Body of pancreas (tissue), 4 donors: Measurements from ENCODE around the gene GIT1. TPM values are rescaled to one million over a fixed set of nuclear protein-coding genes. Genes with fewer than 3 reads are reported as not detected.

ENCODE experiments used
- ATAC-seq: fragments of 150-250 bp; one replicate; pipeline ENCODE4 v1.9.1; 2016
- DNase-seq, 4 donors: peaks; one replicate each; pipeline ENCODE4 v3.0.0-alpha.2; 2019
- H3K27ac ChIP-seq, 4 donors: fragments of 200-600 bp; sonication (generic); 1 replicate in 3 of 4; 2 replicates in 1 of 4; pipeline versions ENCODE4 v1.5.1 to v1.6.1; 2016 to 2019; ENCODE audit warnings: mild to moderate bottlenecking in 1 of 4, mixed read lengths in 1 of 4, moderate library complexity in 1 of 4
- H3K27me3 ChIP-seq, 2 donors: fragments of 200-600 bp; sonication (generic); one replicate each; pipeline ENCODE4 v1.6.0; 2016; ENCODE audit warnings: mild to moderate bottlenecking in 1 of 2
- H3K36me3 ChIP-seq, 2 donors: fragments of 200-600 bp; sonication (generic); replicated peaks in 1 of 2; 2 replicates each; pipeline ENCODE4 v1.5.1; 2016; ENCODE audit warnings: low read depth in 2 of 2; ENCODE audit not compliant: insufficient read depth in 1 of 2
- H3K4me1 ChIP-seq: fragments of 200-600 bp; sonication (generic); one replicate; pipeline ENCODE4 v1.6.0; 2016
- H3K4me3 ChIP-seq, 2 donors: fragments of 200-600 bp; sonication (generic); 1 replicate in 1 of 2; 2 replicates in 1 of 2; pipeline ENCODE4 v1.5.1; 2016 to 2019
- H3K9me3 ChIP-seq, 3 donors: fragments of 200-600 bp; sonication (generic); 1 replicate in 2 of 3; 2 replicates in 1 of 3; pipeline ENCODE4 v1.5.1; 2016
- CTCF ChIP-seq, 7 experiments: fragments of 450-650 bp in 4 of 7; fragments of 200-600 bp in 3 of 7; sonication (generic) in 3 of 7; IDR thresholded peaks; one replicate each; pipeline ENCODE4 v1.5.1; 2016 to 2019; ENCODE audit warnings: antibody characterized with exemption in 7 of 7
- POLR2A ChIP-seq, 3 donors: fragments of 450-650 bp; IDR thresholded peaks; one replicate each; pipeline ENCODE4 v1.6.1; 2016; ENCODE audit warnings: antibody characterized with exemption in 3 of 3, mild to moderate bottlenecking in 2 of 3
- WGBS, 2 donors: methylation state at CpG; one replicate each; pipeline ENCODE4 v1.1.5; 2017; 5-methylcytosine and 5-hydroxymethylcytosine counted together
- intact Hi-C: fragments of 100-400 bp; cut with DNase I; formaldehyde crosslinking; loops from one replicate; pipeline ENCODE4 v1.15.1; 2023
- total RNA-seq, 2 donors: library from RNA; depleted of rRNA; stranded (reverse); fragments of >200 nt; gene quantifications; one replicate each; pipeline ENCODE4 v1.1.0, GENCODE V29; 2016

Gene GIT1
- total RNA-seq, 2 donors from 2014 or later: 26.7 to 34.3 TPM

GRCh38 chr17:29591146-29591736 lies 1.8 kb upstream of the GIT1 start:
- peak overlapping the region in 3 of 4 donors; percentile 15 to 71 (median 70) for H3K27ac ChIP-seq
- no peaks in the 10 kb centered on the region for H3K9me3 ChIP-seq
- no peak for TF ChIP-seq CTCF (IDR thresholded peaks at IDR 0.05)
- no peak for TF ChIP-seq POLR2A (IDR thresholded peaks at IDR 0.05)
- 20 to 26% methylated on average over 4 to 31 of the region's 31 CpGs for WGBS, 2 donors
- ATAC-seq: no peak
- no peaks in the 10 kb centered on the region for H3K36me3 ChIP-seq
- no peak overlapping the region for H3K4me3 ChIP-seq
- peak in 3 of 4 donors; percentile 39 to 53 (median 51) for DNase-seq
- intact Hi-C loops: no loop called here
- H3K27me3 ChIP-seq: no peaks in the 10 kb centered on the region
- H3K4me1 ChIP-seq: peaks cover 61% of the 10 kb centered on the region

GRCh38 chr17:29590411-29591145 lies 1.1 kb upstream of the GIT1 start:
- ATAC-seq: no peak
- peak in 1 of 4 donors; percentile 14 for DNase-seq
- TF ChIP-seq POLR2A (IDR thresholded peaks at IDR 0.05): no peak
- H3K36me3 ChIP-seq: no peaks in the 10 kb centered on the region
- 40 to 42% methylated on average over 14 to 30 of the region's 30 CpGs for WGBS, 2 donors
- peaks cover 61% of the 10 kb centered on the region for H3K4me1 ChIP-seq
- intact Hi-C loops: no loop called here
- no peaks in the 10 kb centered on the region for H3K9me3 ChIP-seq
- peak overlapping the region in 3 of 4 donors; percentile 63 to 71 (median 70) for H3K27ac ChIP-seq
- no peak overlapping the region for H3K4me3 ChIP-seq
- no peaks in the 10 kb centered on the region for H3K27me3 ChIP-seq

- intact Hi-C loops: no loop called here
- peaks cover 55% of the 10 kb centered on the region for H3K4me1 ChIP-seq
- peak overlapping the region; percentile 29 to 78 (median 56) for H3K27ac ChIP-seq
- TF ChIP-seq POLR2A (IDR thresholded peaks at IDR 0.05): no peak
- TF ChIP-seq CTCF (IDR thresholded peaks at IDR 0.05): no peak
- no peaks in the 10 kb centered on the region for H3K36me3 ChIP-seq
- H3K9me3 ChIP-seq: no peaks in the 10 kb centered on the region
- no peaks in the 10 kb centered on the region for H3K27me3 ChIP-seq
- H3K4me3 ChIP-seq: peak overlapping the region; percentile 65 to 74
- 0 to 1% methylated on average over 2 to 57 of the region's 72 CpGs for WGBS, 2 donors
- DNase-seq (peak in 3 of 4 donors; percentile 38 to 48 (median 39)), ATAC-seq (peak; percentile 24)
Measured at GRCh38 chr17:29588562-29589411, 661 bp downstream of the GIT1 start.

- Histone ChIP-seq H3K27me3 (no peaks in the 10 kb centered on the region), H3K9me3 (no peaks in the 10 kb centered on the region), H3K4me3 (no peak overlapping the region), H3K4me1 (peaks cover 51% of the 10 kb centered on the region), H3K36me3 (no peaks in the 10 kb centered on the region), H3K27ac (peak overlapping the region; percentile 29 to 78 (median 56))
- intact Hi-C loops: no loop called here
- WGBS, 2 donors: 13 to 34% methylated on average over 3 to 8 of the region's 8 CpGs
- no peak for TF ChIP-seq CTCF (IDR thresholded peaks at IDR 0.05)
- TF ChIP-seq POLR2A (IDR thresholded peaks at IDR 0.05): no peak
- no peak for DNase-seq
- no peak for ATAC-seq
Measured at GRCh38 chr17:29588017-29588561, 1.4 kb downstream of the GIT1 start.

- no peak for DNase-seq
- H3K36me3 ChIP-seq: no peaks in the 10 kb centered on the region
- ATAC-seq: no peak
- no peaks in the 10 kb centered on the region for H3K27me3 ChIP-seq
- WGBS, 2 donors: 84 to 92% methylated on average over 6 of the region's 6 CpGs
- intact Hi-C loops: no loop called here
- no peak overlapping the region for H3K4me3 ChIP-seq
- H3K4me1 ChIP-seq: peaks cover 48% of the 10 kb centered on the region
- TF ChIP-seq POLR2A (IDR thresholded peaks at IDR 0.05) (no peak), CTCF (IDR thresholded peaks at IDR 0.05) (no peak)
- H3K27ac ChIP-seq: no peak overlapping the region
- H3K9me3 ChIP-seq: no peaks in the 10 kb centered on the region
Measured at GRCh38 chr17:29587591-29587990, 1.9 kb downstream of the GIT1 start.
